WTC11 (cell line): ENCODE measurements around the gene THUMPD3. TPM values are rescaled to one million over a fixed set of nuclear protein-coding genes. Genes with fewer than 3 reads are reported as not detected.

ENCODE experiments used
- ATAC-seq: fragments of 200-7000 bp; cut with Tn5 transposase; 2 replicates; pipeline ENCODE4 v1.10.0; 2021; ENCODE audit warnings: mild to moderate bottlenecking, moderate library complexity
- CTCF ChIA-PET: fragments of 300-600 bp; sonication (Branson Sonifier 250); formaldehyde crosslinking; loops from one replicate; lab custom pipeline; 2021; ENCODE audit warnings: antibody characterized with exemption; lab: Charles Lee
- POLR2A ChIA-PET: fragments of 350-600 bp; sonication (Branson Sonifier 250); formaldehyde crosslinking; loops from one replicate; lab custom pipeline; 2021; ENCODE audit warnings: antibody characterized with exemption; lab: Charles Lee
- DNase-seq: peaks from one replicate; pipeline ENCODE4 v3.0.0; 2021; ENCODE audit warnings: low spot score
- H3K27ac Mint-ChIP-seq: 2 replicates; pipeline ENCODE4 v1.8.0; 2021; ENCODE audit warnings: mixed read lengths
- H3K27me3 Mint-ChIP-seq: 2 replicates; pipeline ENCODE4 v1.8.0; 2021; ENCODE audit warnings: low read depth, mild to moderate bottlenecking, moderate library complexity, mixed read lengths
- H3K36me3 Mint-ChIP-seq: 2 replicates; pipeline ENCODE4 v1.8.0; 2021; ENCODE audit warnings: mixed read lengths
- H3K4me1 Mint-ChIP-seq: 2 replicates; pipeline ENCODE4 v1.8.0; 2022; ENCODE audit warnings: mixed read lengths
- H3K4me3 Mint-ChIP-seq: 2 replicates; pipeline ENCODE4 v1.8.0; 2021; ENCODE audit warnings: mild to moderate bottlenecking, moderate library complexity, mixed read lengths
- H3K9me3 Mint-ChIP-seq: 2 replicates; pipeline ENCODE4 v1.8.0; 2021; ENCODE audit warnings: mixed read lengths
- ATF1 ChIP-seq: sonication (generic); formaldehyde crosslinking; IDR thresholded peaks from 2 replicates; pipeline ENCODE4 v1.8.1; 2023; ENCODE audit warnings: mild to moderate bottlenecking, moderate library complexity, missing genetic modification reagents
- CREB1 ChIP-seq: sonication (generic); formaldehyde crosslinking; IDR thresholded peaks from 2 replicates; pipeline ENCODE4 v1.8.0; 2023; ENCODE audit warnings: mild to moderate bottlenecking, missing genetic modification reagents
- CREM ChIP-seq: sonication (generic); formaldehyde crosslinking; IDR thresholded peaks from 2 replicates; pipeline ENCODE4 v1.8.1; 2022; ENCODE audit warnings: mild to moderate bottlenecking, missing genetic modification reagents, moderate library complexity
- E2F1 ChIP-seq: sonication (generic); formaldehyde crosslinking; IDR thresholded peaks from 2 replicates; pipeline ENCODE4 v1.8.0; 2022; ENCODE audit warnings: mild to moderate bottlenecking, missing genetic modification reagents
- GABPB1 ChIP-seq: sonication (generic); formaldehyde crosslinking; IDR thresholded peaks from 2 replicates; pipeline ENCODE4 v1.8.1; 2023; ENCODE audit warnings: mild to moderate bottlenecking, missing genetic modification reagents
- GRHL2 ChIP-seq: fragments of 250-450 bp; sonication (Bioruptor Pico); IDR thresholded peaks from 2 replicates; pipeline ENCODE4 v1.8.0; 2022; ENCODE audit warnings: mild to moderate bottlenecking, moderate library complexity; ENCODE audit not compliant: insufficient replicate concordance, severe bottlenecking
- MYBL2 ChIP-seq: sonication (generic); formaldehyde crosslinking; IDR thresholded peaks from 2 replicates; pipeline ENCODE4 v1.8.1; 2023; ENCODE audit warnings: mild to moderate bottlenecking, moderate library complexity, missing genetic modification reagents
- PRRX2 ChIP-seq: fragments of 250-450 bp; sonication (Bioruptor Pico); IDR thresholded peaks from 2 replicates; pipeline ENCODE4 v1.8.0; 2021; ENCODE audit warnings: mild to moderate bottlenecking
- ZNF121 ChIP-seq: sonication (generic); formaldehyde crosslinking; IDR thresholded peaks from 2 replicates; pipeline ENCODE4 v1.8.0; 2023; ENCODE audit warnings: missing genetic modification reagents
- ZNF263 ChIP-seq: sonication (generic); formaldehyde crosslinking; IDR thresholded peaks from 2 replicates; pipeline ENCODE4 v1.8.1; 2022; ENCODE audit warnings: low read depth, mild to moderate bottlenecking, moderate library complexity, missing genetic modification reagents
- ZNF671 ChIP-seq: fragments of 250-450 bp; sonication (Bioruptor Pico); IDR thresholded peaks from 2 replicates; pipeline ENCODE4 v1.8.0; 2021; ENCODE audit warnings: mild to moderate bottlenecking
- total RNA-seq: library from RNA; stranded (reverse); gene quantifications from 3 replicates; pipeline ENCODE4 v1.2.3, GENCODE V29; 2021
- TF ChIP-seq, protein P1 (sequence below): sonication (generic); formaldehyde crosslinking; IDR thresholded peaks from 2 replicates; pipeline ENCODE4 v1.8.1; 2022; ENCODE audit warnings: low read depth, missing genetic modification reagents, borderline replicate concordance
- TF ChIP-seq, protein P2 (sequence below): sonication (generic); formaldehyde crosslinking; IDR thresholded peaks from 2 replicates; pipeline ENCODE4 v1.8.0; 2022; ENCODE audit warnings: mild to moderate bottlenecking, missing genetic modification reagents
- TF ChIP-seq, protein P3 (sequence below): sonication (generic); formaldehyde crosslinking; conservative IDR thresholded peaks from 2 replicates; pipeline ENCODE4 v1.8.1; 2023; ENCODE audit warnings: mild to moderate bottlenecking, low read depth, missing genetic modification reagents, moderate library complexity
- TF ChIP-seq, protein P4 (sequence below): sonication (generic); formaldehyde crosslinking; IDR thresholded peaks from 2 replicates; pipeline ENCODE4 v1.8.0; 2023; ENCODE audit warnings: missing genetic modification reagents
- TF ChIP-seq, protein P5 (sequence below): fragments of 250-450 bp; sonication (Bioruptor Pico); IDR thresholded peaks from 2 replicates; pipeline ENCODE4 v1.9.0; 2021; ENCODE audit warnings: moderate library complexity, mild to moderate bottlenecking, inconsistent platforms, borderline replicate concordance

Gene THUMPD3
- total RNA-seq, 1 experiment from 2014 or later, result 67.5 TPM

DNA sequence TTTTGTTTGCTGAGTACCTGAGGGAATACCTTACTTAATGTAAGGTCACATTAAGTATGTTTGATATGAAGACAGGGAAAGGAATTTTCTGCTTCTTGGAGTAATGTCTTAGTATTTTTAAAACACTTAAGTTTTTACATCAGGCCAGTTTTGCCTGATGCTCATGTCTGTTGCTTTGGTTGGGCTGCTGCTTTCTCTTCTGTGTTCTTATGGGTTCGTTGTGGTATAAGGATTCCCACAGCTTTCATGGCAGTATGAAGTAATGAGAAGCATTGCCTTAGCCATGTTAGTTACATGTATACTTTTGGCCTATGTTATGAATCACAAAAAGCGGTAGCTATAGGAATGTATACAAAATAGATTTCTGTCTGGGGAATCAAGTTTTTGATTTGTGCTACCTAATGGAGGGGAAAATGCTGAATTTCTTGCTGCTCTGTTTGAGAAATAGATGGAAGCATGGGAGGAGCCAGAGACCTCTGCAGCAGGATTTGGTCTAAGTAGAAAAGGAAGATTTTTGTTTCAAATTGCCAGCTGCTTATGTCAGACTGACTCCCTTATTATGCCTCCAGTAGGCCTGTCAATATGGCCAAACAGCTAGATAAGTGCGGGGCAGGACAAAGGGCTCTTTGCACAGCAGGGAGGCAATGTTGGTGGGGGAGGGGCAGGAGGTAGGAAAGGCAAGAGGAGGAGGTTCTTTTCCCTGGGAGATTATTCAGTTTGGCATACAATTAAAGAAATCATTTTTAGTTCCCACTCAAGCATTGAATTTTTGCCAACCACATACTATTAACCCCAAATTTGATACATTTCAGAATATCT lies 39.8 kb downstream of the THUMPD3 start (continued):
- TF ChIP-seq, protein P1, sequence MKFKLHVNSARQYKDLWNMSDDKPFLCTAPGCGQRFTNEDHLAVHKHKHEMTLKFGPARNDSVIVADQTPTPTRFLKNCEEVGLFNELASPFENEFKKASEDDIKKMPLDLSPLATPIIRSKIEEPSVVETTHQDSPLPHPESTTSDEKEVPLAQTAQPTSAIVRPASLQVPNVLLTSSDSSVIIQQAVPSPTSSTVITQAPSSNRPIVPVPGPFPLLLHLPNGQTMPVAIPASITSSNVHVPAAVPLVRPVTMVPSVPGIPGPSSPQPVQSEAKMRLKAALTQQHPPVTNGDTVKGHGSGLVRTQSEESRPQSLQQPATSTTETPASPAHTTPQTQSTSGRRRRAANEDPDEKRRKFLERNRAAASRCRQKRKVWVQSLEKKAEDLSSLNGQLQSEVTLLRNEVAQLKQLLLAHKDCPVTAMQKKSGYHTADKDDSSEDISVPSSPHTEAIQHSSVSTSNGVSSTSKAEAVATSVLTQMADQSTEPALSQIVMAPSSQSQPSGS, result no peak

GRCh38 chr3:9403463-9403862 lies 40.6 kb downstream of the THUMPD3 start:
- Mint-ChIP-seq H3K4me3 (peak overlapping the region; percentile 100), H3K4me1 (peaks cover 76% of the 10 kb centered on the region)
- no peak for ATAC-seq

GRCh38 chr3:9404680-9405079 lies 41.8 kb downstream of the THUMPD3 start:
- DNase-seq (no peak), ATAC-seq (no peak)
- H3K27me3 Mint-ChIP-seq, result no peaks in the 10 kb centered on the region
- POLR2A ChIA-PET, result interaction anchor here (0.6 to 1.5 kb wide), 3 partner anchors 9 to 21 kb away, joined by 3 to 6 read pairs (median 5); no protein-coding TSS in a partner anchor
- TF ChIP-seq MYBL2 (no peak), ATF1 (no peak)
- H3K27ac Mint-ChIP-seq, result peak overlapping the region; percentile 74
- peak overlapping the region; percentile 54 for H3K4me3 Mint-ChIP-seq
- H3K9me3 Mint-ChIP-seq, result peaks cover 8% of the 10 kb centered on the region; the same call in 1 of the 2 replicates
- H3K4me1 Mint-ChIP-seq, result peaks cover 77% of the 10 kb centered on the region
- CTCF ChIA-PET, result interaction anchor here (0.9 to 1.1 kb wide), 4 partner anchors 9 to 322 kb away, joined by 3 read pairs; no protein-coding TSS in a partner anchor
- H3K36me3 Mint-ChIP-seq, result peaks cover 7% of the 10 kb centered on the region; the same call in 1 of the 2 replicates

More at GRCh38 chr3:9403463-9403862, 40.6 kb downstream of the THUMPD3 start:
- POLR2A ChIA-PET, result no interaction called here
- no peak for TF ChIP-seq ZNF671
- TF ChIP-seq, protein P2, sequence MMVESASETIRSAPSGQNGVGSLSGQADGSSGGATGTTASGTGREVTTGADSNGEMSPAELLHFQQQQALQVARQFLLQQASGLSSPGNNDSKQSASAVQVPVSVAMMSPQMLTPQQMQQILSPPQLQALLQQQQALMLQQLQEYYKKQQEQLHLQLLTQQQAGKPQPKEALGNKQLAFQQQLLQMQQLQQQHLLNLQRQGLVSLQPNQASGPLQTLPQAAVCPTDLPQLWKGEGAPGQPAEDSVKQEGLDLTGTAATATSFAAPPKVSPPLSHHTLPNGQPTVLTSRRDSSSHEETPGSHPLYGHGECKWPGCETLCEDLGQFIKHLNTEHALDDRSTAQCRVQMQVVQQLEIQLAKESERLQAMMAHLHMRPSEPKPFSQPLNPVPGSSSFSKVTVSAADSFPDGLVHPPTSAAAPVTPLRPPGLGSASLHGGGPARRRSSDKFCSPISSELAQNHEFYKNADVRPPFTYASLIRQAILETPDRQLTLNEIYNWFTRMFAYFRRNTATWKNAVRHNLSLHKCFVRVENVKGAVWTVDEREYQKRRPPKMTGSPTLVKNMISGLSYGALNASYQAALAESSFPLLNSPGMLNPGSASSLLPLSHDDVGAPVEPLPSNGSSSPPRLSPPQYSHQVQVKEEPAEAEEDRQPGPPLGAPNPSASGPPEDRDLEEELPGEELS, result no peak
- no peak for TF ChIP-seq ZNF121 (CRISPR knock-in tag)
- no peak for TF ChIP-seq CREB1
- TF ChIP-seq ZNF263 (CRISPR knock-in tag), result no peak
- TF ChIP-seq GABPB1 (CRISPR knock-in tag), result no peak
- TF ChIP-seq GRHL2 (CRISPR knock-in tag), result no peak
- TF ChIP-seq, protein P3, sequence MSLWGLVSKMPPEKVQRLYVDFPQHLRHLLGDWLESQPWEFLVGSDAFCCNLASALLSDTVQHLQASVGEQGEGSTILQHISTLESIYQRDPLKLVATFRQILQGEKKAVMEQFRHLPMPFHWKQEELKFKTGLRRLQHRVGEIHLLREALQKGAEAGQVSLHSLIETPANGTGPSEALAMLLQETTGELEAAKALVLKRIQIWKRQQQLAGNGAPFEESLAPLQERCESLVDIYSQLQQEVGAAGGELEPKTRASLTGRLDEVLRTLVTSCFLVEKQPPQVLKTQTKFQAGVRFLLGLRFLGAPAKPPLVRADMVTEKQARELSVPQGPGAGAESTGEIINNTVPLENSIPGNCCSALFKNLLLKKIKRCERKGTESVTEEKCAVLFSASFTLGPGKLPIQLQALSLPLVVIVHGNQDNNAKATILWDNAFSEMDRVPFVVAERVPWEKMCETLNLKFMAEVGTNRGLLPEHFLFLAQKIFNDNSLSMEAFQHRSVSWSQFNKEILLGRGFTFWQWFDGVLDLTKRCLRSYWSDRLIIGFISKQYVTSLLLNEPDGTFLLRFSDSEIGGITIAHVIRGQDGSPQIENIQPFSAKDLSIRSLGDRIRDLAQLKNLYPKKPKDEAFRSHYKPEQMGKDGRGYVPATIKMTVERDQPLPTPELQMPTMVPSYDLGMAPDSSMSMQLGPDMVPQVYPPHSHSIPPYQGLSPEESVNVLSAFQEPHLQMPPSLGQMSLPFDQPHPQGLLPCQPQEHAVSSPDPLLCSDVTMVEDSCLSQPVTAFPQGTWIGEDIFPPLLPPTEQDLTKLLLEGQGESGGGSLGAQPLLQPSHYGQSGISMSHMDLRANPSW (CRISPR knock-in tag), result no peak
- TF ChIP-seq PRRX2, result no peak
- Mint-ChIP-seq H3K27ac (peak overlapping the region; percentile 45), H3K36me3 (peaks cover 6% of the 10 kb centered on the region), H3K27me3 (no peaks in the 10 kb centered on the region), H3K9me3 (peaks cover 4% of the 10 kb centered on the region; the same call in 1 of the 2 replicates)
- DNase-seq, result no peak
- CTCF ChIA-PET, result interaction anchor here (1.3 kb wide), 1 partner anchor 50 kb away, joined by 5 read pairs; no protein-coding TSS in a partner anchor

GRCh38 chr3:9405756-9406155 lies 42.9 kb downstream of the THUMPD3 start:
- Mint-ChIP-seq H3K36me3 (peaks cover 10% of the 10 kb centered on the region; the same call in 1 of the 2 replicates), H3K4me3 (peak overlapping the region; percentile 7), H3K4me1 (peaks cover 79% of the 10 kb centered on the region), H3K27me3 (no peaks in the 10 kb centered on the region), H3K27ac (peak overlapping the region; percentile 58), H3K9me3 (peaks cover 8% of the 10 kb centered on the region; the same call in 1 of the 2 replicates)
- ChIA-PET POLR2A (interaction anchor here (1.5 to 2.8 kb wide), 2 partner anchors 9 to 10 kb away, joined by 5 to 6 read pairs; partner anchors contain the start of gene SETD5), CTCF (interaction anchor here (0.7 kb wide), 1 partner anchor 20 kb away, joined by 3 read pairs; no protein-coding TSS in a partner anchor)
- ATAC-seq (no peak), DNase-seq (no peak)
- TF ChIP-seq E2F1 (CRISPR knock-in tag) (no peak), CREM (CRISPR knock-in tag) (no peak), MYBL2 (no peak), CREB1 (no peak), PRRX2 (no peak)
- TF ChIP-seq, protein P3 (CRISPR knock-in tag), result no peak
- TF ChIP-seq, protein P4, sequence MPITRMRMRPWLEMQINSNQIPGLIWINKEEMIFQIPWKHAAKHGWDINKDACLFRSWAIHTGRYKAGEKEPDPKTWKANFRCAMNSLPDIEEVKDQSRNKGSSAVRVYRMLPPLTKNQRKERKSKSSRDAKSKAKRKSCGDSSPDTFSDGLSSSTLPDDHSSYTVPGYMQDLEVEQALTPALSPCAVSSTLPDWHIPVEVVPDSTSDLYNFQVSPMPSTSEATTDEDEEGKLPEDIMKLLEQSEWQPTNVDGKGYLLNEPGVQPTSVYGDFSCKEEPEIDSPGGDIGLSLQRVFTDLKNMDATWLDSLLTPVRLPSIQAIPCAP, result no peak
- TF ChIP-seq, protein P5, sequence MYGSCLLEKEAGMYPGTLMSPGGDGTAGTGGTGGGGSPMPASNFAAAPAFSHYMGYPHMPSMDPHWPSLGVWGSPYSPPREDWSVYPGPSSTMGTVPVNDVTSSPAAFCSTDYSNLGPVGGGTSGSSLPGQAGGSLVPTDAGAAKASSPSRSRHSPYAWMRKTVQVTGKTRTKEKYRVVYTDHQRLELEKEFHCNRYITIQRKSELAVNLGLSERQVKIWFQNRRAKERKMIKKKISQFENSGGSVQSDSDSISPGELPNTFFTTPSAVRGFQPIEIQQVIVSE, result no peak
